Cardiac fibroblast (primary cell): Measurements from ENCODE around the gene CCDC83.

Experiments used
- DNase-seq, 2 donors: peaks; one replicate each; pipeline versions ENCODE4 v3.0.0 to v3.0.0-alpha.2; 2010; ENCODE audit warnings: low read depth in 2 of 2
- H3K4me3 ChIP-seq, 2 donors: replicated peaks in 1 of 2; 1 replicate in 1 of 2; 2 replicates in 1 of 2; pipeline ENCODE4 v1.5.1; 2011; ENCODE audit warnings: low read depth in 2 of 2, low read length in 2 of 2, mild to moderate bottlenecking in 2 of 2, moderate library complexity in 1 of 2
- TF ChIP-seq, protein P1 (sequence below): IDR thresholded peaks from one replicate; pipeline ENCODE4 v1.5.1; 2011; ENCODE audit warnings: low read depth, mild to moderate bottlenecking, low read length, inconsistent platforms

CCDC83 gene

DNA sequence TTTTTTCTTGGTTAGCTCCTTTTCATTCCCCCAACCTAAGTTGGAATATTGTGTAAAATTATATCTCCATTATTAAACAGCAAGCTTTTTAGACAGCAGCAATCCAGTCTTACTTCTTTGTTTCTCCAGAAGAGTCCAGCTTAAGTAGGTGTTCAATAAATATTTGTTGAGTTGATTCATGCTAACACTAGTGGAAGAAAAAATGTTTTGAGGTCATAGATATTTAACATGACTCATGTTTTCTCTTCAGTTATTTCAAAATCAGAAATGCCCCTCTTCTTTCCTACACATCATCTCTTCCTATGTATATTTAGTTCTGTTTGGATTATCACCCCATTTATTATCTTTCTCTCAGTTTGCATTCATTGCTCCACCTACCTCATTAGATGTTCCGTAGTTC, 20.3 kb downstream of the CCDC83 start:
- DNase-seq, result peak; percentile 29 to 76
- no peak overlapping the region for H3K4me3 ChIP-seq
- TF ChIP-seq, protein P1, sequence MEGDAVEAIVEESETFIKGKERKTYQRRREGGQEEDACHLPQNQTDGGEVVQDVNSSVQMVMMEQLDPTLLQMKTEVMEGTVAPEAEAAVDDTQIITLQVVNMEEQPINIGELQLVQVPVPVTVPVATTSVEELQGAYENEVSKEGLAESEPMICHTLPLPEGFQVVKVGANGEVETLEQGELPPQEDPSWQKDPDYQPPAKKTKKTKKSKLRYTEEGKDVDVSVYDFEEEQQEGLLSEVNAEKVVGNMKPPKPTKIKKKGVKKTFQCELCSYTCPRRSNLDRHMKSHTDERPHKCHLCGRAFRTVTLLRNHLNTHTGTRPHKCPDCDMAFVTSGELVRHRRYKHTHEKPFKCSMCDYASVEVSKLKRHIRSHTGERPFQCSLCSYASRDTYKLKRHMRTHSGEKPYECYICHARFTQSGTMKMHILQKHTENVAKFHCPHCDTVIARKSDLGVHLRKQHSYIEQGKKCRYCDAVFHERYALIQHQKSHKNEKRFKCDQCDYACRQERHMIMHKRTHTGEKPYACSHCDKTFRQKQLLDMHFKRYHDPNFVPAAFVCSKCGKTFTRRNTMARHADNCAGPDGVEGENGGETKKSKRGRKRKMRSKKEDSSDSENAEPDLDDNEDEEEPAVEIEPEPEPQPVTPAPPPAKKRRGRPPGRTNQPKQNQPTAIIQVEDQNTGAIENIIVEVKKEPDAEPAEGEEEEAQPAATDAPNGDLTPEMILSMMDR, result no peak

DNA sequence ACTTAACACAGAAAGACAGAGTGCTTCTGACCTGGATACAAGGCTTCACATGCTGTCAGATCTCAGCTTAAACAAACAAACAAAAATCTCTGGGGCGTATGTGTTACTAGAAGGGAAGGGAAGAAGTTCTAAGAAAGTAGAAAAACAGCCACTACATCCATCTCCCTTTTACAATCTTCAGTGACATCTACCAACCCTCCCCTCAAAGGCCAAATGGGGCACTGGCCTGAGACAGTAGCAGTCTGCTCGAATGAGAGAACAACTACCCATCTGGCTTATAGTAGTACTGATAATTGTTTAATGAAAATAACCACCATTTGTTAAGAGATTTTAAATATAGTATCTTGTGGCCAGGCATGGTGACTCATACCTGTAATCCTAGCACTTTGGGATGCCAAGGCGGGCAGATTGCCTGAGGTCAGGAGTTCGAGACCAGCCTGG, 29.4 kb downstream of the CCDC83 start:
- H3K4me3 ChIP-seq, result no peak overlapping the region
- TF ChIP-seq, protein P1, result no peak
- DNase-seq, result peak in 1 of 2 donors; percentile 5

DNA sequence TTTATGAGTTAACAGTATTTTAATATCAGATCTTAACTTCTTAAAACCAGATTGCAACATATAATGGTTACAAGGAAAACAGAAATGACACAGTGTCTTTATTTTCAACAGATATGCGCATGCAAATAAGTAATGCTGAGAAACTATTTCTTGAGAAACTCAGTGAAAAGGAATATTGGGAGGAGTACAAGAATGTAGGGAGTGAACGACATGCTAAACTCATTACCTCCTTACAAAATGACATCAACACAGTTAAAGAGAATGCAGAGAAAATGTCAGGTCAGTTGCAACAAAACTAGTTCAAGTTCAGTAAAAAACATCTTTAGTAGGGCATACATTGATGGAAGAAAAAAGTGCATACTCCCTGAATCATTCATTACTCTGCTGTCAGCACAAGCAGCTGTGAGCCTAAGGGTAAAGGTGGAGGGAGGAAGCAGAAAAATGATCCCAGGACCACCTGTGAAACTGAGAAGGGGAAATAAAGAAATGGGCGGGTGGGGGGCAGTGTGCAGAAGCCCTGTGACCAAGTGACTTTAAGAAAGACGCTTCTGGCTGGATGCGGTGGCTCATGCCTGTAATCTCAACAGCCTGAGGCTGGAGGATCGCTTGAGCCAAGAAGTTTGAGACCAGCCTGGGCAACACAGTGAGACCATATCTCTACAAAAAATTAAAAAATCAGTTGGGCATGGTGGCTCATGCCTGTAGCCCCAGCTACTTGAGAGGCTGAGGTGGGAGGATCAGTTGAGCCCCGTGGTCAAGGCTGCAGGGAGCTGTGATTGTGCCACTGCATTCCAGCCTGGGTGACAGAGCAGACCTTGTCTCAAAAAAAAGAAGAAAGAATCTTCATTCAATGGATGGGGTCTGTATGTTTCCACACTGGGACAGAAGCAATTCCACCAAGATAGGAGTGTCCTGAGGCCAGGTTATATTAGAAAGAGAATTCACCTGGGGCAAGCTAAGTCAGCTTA, 31.2 kb downstream of the CCDC83 start:
- peak; percentile 57 to 60 for DNase-seq
- H3K4me3 ChIP-seq, result no peak overlapping the region
- TF ChIP-seq, protein P1, result no peak

DNA sequence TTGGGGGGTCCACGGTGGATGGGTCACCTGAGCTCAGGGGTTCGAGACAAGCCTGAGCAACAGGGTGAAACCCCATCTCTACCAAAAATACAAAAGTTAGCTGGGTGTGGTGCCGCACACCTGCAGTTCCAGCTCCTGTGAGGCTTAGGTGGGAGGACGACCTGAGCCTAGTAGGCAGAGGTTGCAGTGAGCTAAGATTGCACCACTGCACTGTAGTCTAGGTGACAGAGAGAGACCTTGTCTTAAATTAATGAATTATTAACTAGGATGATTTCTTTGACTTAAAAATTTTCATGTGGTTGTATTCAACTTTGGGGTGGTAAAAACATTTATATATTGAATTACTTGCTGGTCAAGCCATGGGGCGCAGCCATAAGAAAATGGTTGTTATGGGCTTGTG, 33.9 kb downstream of the CCDC83 start:
- TF ChIP-seq, protein P1, result no peak
- no peak overlapping the region for H3K4me3 ChIP-seq
- no peak for DNase-seq

DNA sequence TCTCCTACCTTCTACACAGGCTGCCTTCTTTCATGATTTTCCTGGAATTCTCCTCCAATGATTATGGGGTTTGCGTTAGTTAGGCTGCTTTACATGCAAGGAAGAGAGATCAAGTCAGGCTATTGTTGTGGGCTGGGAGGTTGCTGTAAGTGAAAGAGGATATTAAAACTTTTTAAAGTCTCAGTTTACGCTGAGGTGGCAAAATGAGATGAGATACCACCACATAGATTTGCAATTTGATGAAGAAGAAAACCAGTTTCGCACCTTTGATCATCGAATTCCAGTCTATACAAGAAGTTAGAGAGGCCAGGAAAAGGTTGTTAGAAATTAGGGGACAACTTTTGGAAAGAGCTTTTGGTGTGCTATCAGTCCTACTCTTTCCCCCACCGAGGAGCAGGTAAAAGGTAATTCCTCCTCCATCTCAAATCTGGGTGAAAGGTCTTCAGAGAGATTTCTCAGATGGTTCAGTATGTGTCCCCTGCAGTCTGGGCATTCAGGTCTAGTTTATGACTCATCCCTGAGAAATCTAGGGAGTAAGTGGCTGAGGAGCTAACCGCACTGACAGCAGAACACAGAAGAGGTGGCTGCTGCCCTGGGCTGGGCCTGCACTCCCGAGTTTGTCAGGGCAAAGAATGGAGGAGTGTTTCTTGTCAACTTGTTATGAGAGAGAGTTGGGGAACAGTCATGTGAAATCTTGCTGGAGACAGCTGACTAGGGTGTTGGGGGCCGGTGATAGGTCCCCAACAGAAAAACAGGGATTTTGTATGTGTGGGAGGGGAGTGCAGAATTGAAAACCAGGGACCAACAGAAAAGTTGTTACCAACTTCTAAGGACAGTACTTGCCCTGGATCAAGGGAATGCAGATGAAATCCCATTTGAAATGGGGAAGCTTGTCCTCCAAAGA, 34.7 kb downstream of the CCDC83 start:
- no peak overlapping the region for H3K4me3 ChIP-seq
- TF ChIP-seq, protein P1, result no peak
- peak; percentile 71 to 82 for DNase-seq

DNA sequence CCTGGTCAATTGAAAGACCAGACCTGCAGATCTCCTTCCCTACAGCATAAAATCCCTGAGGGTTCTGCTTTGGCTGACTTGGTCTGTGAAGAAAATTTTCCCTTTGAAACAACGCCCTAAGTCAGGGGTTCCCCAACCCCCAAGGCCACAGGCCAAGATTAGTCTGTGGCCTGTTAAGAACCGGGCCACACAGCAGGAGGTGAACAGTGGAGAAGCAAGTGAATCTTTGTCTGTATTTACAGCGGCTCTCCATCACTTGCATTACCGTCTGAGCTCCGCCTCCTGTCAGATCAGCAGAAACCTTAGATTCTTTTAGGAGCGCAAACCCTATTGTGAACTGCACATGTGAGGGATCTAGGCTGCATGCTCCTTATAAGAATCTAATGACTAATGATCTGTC, 38.2 kb downstream of the CCDC83 start:
- H3K4me3 ChIP-seq, result no peak overlapping the region
- TF ChIP-seq, protein P1, result no peak
- no peak for DNase-seq
